GM19463 (cell line): ENCODE results near the gene PTPRF.

ENCODE experiments used
- ATAC-seq: cut with Tn5 transposase; IDR thresholded peaks from one replicate; pipeline ENCODE4 v1.9.1; 2021; ENCODE audit warnings: mild to moderate bottlenecking, moderate library complexity; ENCODE audit not compliant: unreplicated experiment

PTPRF gene

GRCh38 chr1:43550598-43551246 lies 20.0 kb downstream of the PTPRF start:
- no peak for ATAC-seq

DNA sequence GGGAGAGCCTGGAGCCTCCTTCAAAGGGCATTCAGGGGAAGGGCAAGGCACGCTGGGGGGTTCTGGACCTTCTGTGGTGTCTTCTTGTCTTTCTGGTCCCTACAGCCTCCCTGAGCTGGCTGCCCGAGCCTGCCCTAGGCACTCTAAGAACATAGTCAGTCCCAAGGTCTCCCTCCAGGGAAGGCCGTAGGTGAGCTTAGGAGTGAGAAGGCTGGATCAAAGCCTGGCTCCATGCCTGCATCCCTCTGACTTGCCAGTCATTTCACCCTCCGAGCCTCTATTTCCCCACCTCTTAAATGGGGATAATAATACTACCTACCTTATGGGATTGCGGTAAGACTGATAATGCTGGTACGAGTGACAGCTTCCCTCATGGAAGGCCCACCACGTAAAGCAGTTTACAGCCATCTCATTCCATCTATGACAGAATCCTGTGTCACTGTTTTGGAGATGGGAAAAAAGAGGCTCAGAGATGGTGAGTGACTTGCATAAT lies 20.8 kb downstream of the PTPRF start:
- ATAC-seq: no peak

DNA sequence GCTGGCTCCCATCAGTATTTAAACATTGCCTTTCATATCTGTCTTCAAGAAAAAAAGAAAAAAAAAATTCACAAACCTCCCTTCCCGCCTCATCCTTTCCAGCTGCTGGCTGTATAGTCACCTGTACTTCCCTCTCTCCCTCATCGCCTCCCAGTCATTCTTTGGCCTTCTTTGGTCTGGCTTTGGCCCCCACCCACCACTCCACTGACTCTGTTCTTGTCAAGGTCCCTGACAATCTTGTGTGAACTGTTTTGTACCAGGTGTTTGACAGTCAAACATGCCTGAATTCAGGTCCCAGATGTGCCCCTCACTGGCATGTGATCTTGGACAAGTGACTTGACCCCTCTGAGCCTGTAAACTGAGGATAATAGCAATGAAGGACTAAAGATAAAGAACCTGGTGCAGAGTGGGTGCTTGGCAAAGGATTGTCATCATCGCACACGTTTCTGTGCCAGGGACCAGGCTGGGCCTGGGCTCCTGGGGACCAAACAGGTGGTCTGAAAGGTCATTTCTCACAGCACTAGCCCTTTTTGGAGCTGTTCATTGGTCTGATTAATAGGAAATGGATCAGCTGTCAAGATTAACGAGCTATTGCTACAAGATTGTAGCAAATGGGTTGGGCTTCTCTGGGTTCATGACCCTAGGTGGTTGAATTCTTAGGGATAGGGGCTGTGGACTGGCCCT lies 21.5 kb downstream of the PTPRF start:
- ATAC-seq: no peak

DNA sequence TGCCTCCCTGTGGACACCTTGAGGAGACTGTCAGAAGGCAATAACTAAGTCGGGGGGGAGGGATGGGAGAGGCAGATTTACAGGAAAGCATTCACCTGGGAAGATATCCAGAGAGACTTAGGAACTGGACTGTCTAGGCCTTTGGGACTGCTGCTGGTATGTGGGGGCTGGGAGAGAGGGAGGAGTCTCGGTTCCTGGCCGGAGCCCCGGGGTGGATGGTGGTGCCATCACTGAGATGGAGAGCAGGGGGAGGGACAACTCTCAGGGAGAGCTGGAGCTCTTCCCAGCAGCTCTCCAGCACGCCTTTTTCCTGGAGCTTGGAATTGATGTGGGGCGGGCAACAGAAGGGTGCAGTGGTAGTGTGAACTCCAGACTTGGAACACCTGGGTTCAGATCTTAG lies 22.1 kb downstream of the PTPRF start:
- ATAC-seq: no peak

DNA sequence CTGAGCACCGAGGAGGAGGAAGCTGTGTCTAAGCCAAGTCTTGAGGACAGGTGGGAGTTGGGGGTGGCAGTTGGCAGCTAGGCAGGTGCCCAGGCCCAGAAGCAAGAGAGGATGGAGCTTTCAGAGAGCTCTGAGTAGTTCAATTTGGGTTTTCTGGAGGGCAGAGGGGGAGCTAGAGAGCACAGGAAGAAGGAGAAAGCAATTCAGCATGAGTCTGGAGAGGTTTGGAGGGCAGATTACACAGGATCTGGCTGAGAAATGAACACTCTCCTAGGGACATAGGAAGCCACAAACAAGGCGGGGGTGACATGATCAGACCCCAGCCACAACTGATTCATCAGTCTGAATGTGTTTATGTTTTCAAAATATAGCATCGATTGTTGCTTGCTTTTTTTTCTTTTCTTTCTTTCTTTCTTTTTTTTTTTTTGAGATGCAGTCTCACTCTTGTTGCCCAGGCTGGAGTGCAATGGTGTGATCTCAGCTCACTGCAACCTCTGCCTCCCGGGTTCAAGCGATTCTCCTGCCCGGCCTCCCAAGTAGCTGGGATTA lies 23.8 kb downstream of the PTPRF start:
- no peak for ATAC-seq

GRCh38 chr1:43556782-43557181 lies 26.1 kb downstream of the PTPRF start:
- no peak for ATAC-seq

DNA sequence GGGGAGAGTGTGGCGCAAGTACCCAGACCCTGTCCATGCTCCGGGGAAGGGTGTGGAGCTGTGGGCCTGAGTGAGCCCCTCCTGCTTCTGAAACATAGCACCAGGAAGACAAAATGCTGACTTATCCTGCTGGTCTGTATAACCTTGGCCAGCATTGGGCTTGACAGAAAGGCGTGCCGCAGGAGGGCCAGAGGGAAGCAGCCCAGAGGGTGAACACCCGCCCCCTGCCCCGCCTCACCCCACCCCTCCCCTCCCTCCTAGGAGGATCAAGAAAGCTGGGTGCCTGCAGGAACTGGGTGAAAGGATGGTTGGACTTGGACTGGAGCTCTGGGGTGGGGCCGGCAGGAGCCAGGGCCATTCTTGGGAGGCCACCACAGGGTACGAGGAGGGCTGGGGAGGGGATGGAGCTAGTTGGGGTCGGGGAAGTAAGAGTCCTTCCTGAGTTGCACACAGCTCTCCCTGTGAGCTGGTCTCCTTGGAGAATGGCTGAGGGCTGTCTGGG lies 27.1 kb downstream of the PTPRF start:
- no peak for ATAC-seq

- ATAC-seq: no peak
Observed at GRCh38 chr1:43558346-43558841, 27.7 kb downstream of the PTPRF start.

- no peak for ATAC-seq
Observed at GRCh38 chr1:43559714-43560113, 29.0 kb downstream of the PTPRF start.

DNA sequence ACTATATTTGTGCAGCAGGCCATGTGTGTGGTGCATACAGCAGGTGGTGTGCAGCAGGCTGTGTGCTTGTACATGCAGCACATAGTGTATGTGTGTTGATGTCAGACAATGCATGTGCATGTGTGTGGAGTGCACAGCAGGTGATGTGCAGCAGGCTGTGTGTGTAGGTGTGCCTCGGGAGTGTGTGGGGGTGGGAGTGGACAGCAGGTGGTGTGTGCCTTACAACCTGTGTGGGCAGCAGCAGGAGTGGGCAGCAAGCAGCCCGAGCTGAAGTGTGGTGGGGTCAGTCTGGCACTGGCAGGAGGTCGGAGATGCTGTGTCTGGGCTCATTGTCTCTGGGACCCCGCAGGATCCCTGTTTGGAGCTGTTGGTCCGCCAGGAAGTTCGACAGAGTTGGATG lies 29.6 kb downstream of the PTPRF start:
- ATAC-seq: no peak

DNA sequence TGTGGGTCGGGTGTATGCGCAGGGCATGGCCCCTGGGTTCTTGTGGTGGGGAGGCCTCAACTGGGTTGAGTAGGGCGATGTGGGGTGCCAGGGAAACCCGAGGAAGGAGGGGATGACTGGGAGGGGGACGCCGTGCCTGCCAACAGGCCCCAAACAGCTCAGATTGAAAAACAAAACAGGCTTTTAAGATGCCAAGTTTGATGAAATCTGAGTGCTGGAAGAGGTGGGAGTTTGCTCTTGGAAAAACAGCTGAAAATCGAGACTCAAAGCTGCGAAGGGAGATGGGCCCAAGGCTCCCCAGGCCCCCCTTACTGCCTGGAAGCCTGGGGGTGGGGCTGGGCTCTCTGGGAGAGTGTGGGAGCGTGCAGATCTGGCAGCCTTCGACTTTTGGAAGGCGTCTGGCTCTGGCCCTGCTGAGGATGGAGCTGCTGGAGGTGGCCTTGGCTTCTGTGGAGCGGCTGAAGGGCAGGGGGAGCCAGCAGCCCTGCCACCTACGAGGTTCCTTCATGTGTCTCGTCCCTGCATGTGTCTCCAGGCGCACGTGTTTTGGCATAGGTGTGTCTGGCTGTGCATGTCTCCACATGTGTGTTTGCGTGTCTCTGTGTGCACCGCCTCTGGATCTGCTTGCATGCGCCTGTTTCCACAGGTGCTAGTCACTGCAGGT lies 33.3 kb downstream of the PTPRF start:
- no peak for ATAC-seq

GRCh38 chr1:43564551-43565348 lies 34.1 kb downstream of the PTPRF start:
- no peak for ATAC-seq

DNA sequence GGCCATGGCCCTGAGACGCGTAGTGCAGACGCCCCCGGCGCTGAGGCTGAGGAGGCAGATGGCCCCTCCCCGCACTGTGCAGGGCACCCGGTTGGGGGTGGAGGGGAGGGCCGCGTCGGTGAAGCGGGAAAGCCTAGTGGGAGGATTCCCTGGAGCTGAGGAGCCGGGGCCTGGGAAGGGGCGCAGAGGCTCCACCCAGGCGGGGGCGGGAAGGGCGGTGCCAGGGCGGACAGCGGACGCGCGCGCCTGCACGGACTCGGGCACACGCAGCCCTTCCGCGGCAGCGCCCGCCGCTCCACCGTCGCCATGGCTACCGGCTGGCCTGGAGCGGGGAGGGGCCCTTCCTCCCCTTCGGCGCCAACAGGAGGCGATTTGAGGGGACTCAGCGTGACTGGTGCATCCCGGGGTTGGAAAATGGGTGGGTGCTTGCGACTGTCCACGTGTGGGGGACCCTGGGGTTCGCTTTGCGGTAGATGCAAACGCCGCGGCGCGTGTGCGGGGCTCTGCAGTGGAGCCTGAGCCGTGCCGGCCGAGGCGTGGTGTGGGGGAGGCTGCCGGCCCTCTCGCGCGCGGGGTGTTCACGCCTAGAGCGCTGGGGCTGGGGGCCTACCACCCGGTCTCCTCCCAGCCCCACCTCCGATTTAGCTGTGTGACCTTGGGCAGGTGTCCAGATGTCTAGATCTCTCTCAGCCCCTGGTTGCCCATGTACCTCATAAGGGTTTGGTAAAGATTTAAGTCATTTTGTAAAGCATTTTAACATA lies 35.1 kb downstream of the PTPRF start:
- peak; percentile 63 for ATAC-seq

DNA sequence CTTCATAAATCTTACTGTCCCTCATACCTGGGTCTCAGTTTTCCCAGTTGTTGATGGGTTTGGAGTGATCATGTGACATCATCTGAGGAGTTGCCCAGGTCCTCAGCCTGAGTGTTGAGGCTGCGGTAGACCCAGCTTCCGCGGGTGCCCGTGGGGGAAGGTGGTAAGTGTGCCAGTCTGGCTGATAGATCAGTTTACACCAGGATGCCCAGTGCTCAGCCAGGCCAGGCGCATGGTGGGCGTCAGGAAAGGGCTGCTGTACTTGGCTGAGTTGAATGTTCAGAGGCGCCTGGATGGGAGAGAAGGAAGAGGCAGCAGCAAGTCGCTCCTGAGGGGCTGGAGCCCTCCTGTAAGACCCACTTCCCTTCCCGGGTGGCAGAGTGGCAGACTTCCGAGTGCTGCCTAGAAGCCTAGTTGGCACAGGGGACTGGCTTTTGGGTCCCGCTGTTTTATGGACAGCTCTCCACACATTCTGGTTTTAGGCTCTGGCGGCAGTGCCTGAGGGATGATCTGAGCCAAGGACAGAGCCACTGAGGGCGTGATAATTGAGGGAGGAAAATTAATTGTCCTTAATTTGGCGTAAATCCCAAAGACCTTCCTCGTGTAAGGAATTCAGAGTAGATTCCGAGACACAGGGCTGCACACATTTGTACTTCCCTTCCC lies 35.8 kb downstream of the PTPRF start:
- ATAC-seq: no peak

- ATAC-seq: no peak
Observed at GRCh38 chr1:43569175-43569574, 38.5 kb downstream of the PTPRF start.

DNA sequence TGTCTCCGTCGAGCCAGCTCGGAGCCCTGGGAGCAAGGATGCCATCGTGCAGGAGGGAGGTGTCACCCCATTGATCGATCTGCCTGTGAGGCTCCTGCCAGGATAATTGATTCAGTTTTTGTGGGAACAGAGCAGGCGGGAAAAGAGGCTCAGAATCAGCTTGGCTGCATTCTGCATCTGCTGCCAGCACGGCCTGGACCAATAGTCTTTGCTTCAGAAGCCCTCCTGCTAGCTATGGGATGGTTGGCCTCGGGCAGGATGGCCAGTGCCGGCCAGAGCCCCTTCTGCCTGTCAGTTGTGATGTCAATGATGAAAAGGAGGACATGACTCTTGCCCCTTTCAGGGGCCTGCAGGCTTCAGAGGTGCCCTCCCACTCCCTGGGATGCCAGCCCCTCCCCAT lies 39.6 kb downstream of the PTPRF start:
- no peak for ATAC-seq

DNA sequence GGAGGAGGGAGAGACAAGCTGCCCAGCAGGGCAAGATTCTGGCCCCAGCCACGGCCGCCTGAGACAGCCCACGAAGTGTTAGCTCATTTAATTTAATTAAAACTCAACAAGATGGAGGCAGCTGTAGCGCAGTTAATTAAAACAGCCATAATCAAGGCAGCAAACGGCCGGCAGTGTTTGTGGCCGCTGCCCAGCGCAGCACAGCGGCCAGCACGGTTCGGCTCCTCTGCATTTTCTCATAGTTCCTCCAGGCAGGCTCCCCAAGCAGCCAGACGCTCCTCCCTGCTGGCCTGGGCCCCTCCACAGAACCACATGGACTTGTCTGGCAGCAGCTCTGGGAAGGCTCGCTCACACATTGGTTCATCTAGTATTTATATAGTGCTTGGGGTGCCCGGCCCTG lies 40.0 kb downstream of the PTPRF start:
- ATAC-seq: no peak

GRCh38 chr1:43572084-43572483 lies 41.4 kb downstream of the PTPRF start:
- no peak for ATAC-seq

DNA sequence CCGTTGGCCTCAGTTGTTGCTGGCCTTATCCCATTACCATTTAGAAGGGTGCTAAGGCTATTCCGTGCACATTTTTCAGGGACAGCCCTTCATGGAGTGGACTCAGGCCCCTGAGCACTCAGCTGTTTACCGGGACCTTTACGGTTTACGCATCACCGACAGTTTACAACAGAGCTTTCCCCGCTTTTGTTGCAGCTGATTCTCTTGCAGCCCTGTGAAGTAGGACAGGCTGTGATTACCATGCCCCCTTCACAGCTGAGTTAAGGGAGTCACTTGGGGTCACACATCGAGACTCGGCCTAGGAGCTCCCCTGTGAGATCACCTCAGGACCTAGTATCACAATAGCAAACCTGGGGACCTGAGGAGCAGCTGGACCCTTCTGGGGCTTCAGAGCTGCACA lies 41.9 kb downstream of the PTPRF start:
- ATAC-seq: no peak
